K562 (cell line): Measurements from ENCODE around the gene HCRT. TPM values are rescaled to one million over a fixed set of nuclear protein-coding genes. Genes with fewer than 3 reads are reported as not detected.

ENCODE experiments used
- HSF4 ChIP-seq: fragments of 250-450 bp; sonication (Bioruptor Pico); IDR thresholded peaks from 2 replicates; pipeline ENCODE4 v2.1.2; 2022; ENCODE audit warnings: mild to moderate bottlenecking, moderate library complexity, borderline replicate concordance
- PYGO2 ChIP-seq: fragments of 450-650 bp; IDR thresholded peaks from 2 replicates; pipeline ENCODE4 v1.6.1; 2016; ENCODE audit warnings: mild to moderate bottlenecking, missing genetic modification characterization, moderate library complexity, missing compliant biosample characterization
- RAD21 ChIP-seq, 2 experiments: fragments of 250-450 bp in 1 of 2; fragments of 450-650 bp in 1 of 2; sonication (Bioruptor Pico) in 1 of 2; formaldehyde crosslinking in 1 of 2; IDR thresholded peaks in 1 of 2; conservative IDR thresholded peaks in 1 of 2; 2 replicates each; pipeline versions ENCODE4 v1.4.0 to v1.8.0; 2020 to 2022; ENCODE audit warnings: mild to moderate bottlenecking in 2 of 2, moderate library complexity in 1 of 2
- TBP ChIP-seq: optimal IDR thresholded peaks from 2 replicates; pipeline ENCODE3; 2011; ENCODE audit warnings: low read depth, low read length, improper control_type of control experiment
- XRCC5 ChIP-seq: fragments of 200-400 bp; formaldehyde crosslinking; IDR thresholded peaks from 2 replicates; pipeline ENCODE4 v1.6.1; 2017; ENCODE audit warnings: low read depth, mild to moderate bottlenecking, low read length
- polyA plus RNA-seq, 8 experiments: library from polyadenylated mRNA; depleted of rRNA in 4 of 8; stranded (reverse) in 5 of 8; unstranded in 3 of 8; fragments of >200 nt; fragmentation: Nextera tagmentation in 2 of 8; fragmentation: Illumina TruSeq in 1 of 8; extraction: Ambion mirVana in 2 of 8; extraction: Trizol in 1 of 8; gene quantifications; 2 replicates each; pipeline versions ENCODE4 v1.2.1 to v1.2.3, GENCODE V29; 2011 to 2014; ENCODE audit warnings: inconsistent platforms in 1 of 8, missing spikeins in 1 of 8
- total RNA-seq, 7 experiments: library from RNA; depleted of rRNA in 6 of 7; stranded (reverse); fragments of >200 nt in 6 of 7; fragmentation: Illumina TruSeq in 2 of 7; extraction: Trizol in 2 of 7; gene quantifications; 2 replicates each; pipeline versions ENCODE4 v1.2.1 to v1.2.3, GENCODE V29; 2011 to 2021; ENCODE audit warnings: low replicate concordance in 1 of 7
- TF ChIP-seq, protein P1 (sequence below), 2 experiments: fragments of 450-650 bp; formaldehyde crosslinking in 1 of 2; IDR thresholded peaks; 2 replicates each; pipeline versions ENCODE4 v1.4.0 to v1.6.1; 2014 to 2020; ENCODE audit warnings: mild to moderate bottlenecking in 2 of 2, borderline replicate concordance in 1 of 2, low read depth in 1 of 2
- TF ChIP-seq, protein P2 (sequence below): fragments of 250-450 bp; sonication (Bioruptor Pico); IDR thresholded peaks from 2 replicates; pipeline ENCODE4 v1.5.0; 2022; ENCODE audit warnings: mild to moderate bottlenecking
- TF ChIP-seq, protein P3 (sequence below): fragments of 250-450 bp; sonication (Bioruptor Pico); IDR thresholded peaks from 2 replicates; pipeline ENCODE4 v1.5.0; 2021; ENCODE audit warnings: mild to moderate bottlenecking, borderline replicate concordance
- TF ChIP-seq, protein P4 (sequence below): IDR thresholded peaks from 2 replicates; pipeline ENCODE4 v1.6.1; 2011; ENCODE audit warnings: borderline replicate concordance, low read depth, mild to moderate bottlenecking, moderate library complexity, low read length; ENCODE audit not compliant: insufficient read depth, poor library complexity, severe bottlenecking
- TF ChIP-seq, protein P5 (sequence below): fragments of 250-450 bp; sonication (Bioruptor Pico); IDR thresholded peaks from 2 replicates; pipeline ENCODE4 v1.8.0; 2021; ENCODE audit warnings: borderline replicate concordance, mild to moderate bottlenecking, moderate library complexity; ENCODE audit not compliant: poor library complexity, severe bottlenecking

HCRT gene
- total and polyA plus RNA-seq, 9 of the 15 experiments (the other 6 are each of a cell fraction or from before 2014, with no cell fraction given) = not detected

DNA sequence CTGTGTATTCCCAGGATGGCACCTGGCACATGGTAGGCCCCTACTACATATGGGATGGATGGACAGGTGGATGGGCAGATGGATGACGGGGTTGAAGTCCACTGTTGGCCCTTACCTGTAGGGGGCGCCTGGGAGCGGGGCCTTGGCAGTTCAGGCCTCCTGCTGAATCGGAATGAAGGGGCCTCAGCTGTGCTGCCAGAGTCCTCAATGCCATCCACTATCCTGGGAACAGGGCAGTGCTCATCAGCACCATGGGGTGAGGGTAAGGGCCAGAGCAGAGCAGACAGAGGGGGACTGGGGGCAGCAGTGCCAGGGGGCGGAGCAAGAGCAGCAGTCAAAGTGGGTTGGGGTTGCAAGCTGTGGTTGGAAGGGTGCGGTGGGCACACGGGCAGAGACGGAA, 22.1 kb downstream of the HCRT start (continued):
- TF ChIP-seq, protein P1, sequence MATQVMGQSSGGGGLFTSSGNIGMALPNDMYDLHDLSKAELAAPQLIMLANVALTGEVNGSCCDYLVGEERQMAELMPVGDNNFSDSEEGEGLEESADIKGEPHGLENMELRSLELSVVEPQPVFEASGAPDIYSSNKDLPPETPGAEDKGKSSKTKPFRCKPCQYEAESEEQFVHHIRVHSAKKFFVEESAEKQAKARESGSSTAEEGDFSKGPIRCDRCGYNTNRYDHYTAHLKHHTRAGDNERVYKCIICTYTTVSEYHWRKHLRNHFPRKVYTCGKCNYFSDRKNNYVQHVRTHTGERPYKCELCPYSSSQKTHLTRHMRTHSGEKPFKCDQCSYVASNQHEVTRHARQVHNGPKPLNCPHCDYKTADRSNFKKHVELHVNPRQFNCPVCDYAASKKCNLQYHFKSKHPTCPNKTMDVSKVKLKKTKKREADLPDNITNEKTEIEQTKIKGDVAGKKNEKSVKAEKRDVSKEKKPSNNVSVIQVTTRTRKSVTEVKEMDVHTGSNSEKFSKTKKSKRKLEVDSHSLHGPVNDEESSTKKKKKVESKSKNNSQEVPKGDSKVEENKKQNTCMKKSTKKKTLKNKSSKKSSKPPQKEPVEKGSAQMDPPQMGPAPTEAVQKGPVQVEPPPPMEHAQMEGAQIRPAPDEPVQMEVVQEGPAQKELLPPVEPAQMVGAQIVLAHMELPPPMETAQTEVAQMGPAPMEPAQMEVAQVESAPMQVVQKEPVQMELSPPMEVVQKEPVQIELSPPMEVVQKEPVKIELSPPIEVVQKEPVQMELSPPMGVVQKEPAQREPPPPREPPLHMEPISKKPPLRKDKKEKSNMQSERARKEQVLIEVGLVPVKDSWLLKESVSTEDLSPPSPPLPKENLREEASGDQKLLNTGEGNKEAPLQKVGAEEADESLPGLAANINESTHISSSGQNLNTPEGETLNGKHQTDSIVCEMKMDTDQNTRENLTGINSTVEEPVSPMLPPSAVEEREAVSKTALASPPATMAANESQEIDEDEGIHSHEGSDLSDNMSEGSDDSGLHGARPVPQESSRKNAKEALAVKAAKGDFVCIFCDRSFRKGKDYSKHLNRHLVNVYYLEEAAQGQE (IDR thresholded peaks at IDR 0.05; ENCODE audit: borderline replicate concordance) = 0 out of 2 replicates have a peak, but pooled peaks have one; percentile 6
- TF ChIP-seq, protein P1 (CRISPR knock-in tag; IDR thresholded peaks at IDR 0.05; ENCODE audit: low read depth) = no peak
- TF ChIP-seq PYGO2 (tag) = no peak
- peak in 1 of 2 experiments; percentile 39; a peak in 1 of 4 replicates for TF ChIP-seq RAD21 (CRISPR knock-in tag; conservative IDR thresholded peaks at IDR 0.05 in 1 of 2, IDR thresholded peaks at IDR 0.05 in 1 of 2)
- TF ChIP-seq TBP = no peak
- TF ChIP-seq XRCC5 = 0 out of 2 replicates have a peak, but pooled peaks have one; percentile 46
- TF ChIP-seq, protein P2, sequence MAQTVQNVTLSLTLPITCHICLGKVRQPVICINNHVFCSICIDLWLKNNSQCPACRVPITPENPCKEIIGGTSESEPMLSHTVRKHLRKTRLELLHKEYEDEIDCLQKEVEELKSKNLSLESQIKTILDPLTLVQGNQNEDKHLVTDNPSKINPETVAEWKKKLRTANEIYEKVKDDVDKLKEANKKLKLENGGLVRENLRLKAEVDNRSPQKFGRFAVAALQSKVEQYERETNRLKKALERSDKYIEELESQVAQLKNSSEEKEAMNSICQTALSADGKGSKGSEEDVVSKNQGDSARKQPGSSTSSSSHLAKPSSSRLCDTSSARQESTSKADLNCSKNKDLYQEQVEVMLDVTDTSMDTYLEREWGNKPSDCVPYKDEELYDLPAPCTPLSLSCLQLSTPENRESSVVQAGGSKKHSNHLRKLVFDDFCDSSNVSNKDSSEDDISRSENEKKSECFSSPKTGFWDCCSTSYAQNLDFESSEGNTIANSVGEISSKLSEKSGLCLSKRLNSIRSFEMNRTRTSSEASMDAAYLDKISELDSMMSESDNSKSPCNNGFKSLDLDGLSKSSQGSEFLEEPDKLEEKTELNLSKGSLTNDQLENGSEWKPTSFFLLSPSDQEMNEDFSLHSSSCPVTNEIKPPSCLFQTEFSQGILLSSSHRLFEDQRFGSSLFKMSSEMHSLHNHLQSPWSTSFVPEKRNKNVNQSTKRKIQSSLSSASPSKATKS (CRISPR knock-in tag) = no peak
- TF ChIP-seq HSF4 = no peak
- TF ChIP-seq, protein P3, sequence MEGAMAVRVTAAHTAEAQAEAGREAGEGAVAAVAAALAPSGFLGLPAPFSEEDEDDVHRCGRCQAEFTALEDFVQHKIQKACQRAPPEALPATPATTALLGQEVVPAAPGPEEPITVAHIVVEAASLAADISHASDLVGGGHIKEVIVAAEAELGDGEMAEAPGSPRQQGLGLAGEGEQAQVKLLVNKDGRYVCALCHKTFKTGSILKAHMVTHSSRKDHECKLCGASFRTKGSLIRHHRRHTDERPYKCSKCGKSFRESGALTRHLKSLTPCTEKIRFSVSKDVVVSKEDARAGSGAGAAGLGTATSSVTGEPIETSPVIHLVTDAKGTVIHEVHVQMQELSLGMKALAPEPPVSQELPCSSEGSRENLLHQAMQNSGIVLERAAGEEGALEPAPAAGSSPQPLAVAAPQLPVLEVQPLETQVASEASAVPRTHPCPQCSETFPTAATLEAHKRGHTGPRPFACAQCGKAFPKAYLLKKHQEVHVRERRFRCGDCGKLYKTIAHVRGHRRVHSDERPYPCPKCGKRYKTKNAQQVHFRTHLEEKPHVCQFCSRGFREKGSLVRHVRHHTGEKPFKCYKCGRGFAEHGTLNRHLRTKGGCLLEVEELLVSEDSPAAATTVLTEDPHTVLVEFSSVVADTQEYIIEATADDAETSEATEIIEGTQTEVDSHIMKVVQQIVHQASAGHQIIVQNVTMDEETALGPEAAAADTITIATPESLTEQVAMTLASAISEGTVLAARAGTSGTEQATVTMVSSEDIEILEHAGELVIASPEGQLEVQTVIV = no peak
- TF ChIP-seq, protein P4, sequence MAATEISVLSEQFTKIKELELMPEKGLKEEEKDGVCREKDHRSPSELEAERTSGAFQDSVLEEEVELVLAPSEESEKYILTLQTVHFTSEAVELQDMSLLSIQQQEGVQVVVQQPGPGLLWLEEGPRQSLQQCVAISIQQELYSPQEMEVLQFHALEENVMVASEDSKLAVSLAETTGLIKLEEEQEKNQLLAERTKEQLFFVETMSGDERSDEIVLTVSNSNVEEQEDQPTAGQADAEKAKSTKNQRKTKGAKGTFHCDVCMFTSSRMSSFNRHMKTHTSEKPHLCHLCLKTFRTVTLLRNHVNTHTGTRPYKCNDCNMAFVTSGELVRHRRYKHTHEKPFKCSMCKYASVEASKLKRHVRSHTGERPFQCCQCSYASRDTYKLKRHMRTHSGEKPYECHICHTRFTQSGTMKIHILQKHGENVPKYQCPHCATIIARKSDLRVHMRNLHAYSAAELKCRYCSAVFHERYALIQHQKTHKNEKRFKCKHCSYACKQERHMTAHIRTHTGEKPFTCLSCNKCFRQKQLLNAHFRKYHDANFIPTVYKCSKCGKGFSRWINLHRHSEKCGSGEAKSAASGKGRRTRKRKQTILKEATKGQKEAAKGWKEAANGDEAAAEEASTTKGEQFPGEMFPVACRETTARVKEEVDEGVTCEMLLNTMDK = peak; percentile 54
- TF ChIP-seq, protein P5, sequence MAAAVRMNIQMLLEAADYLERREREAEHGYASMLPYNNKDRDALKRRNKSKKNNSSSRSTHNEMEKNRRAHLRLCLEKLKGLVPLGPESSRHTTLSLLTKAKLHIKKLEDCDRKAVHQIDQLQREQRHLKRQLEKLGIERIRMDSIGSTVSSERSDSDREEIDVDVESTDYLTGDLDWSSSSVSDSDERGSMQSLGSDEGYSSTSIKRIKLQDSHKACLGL (CRISPR knock-in tag) = no peak
